SK-N-SH (cell line): ENCODE data around the gene FAAP24.

ENCODE experiments used
- CTCF ChIP-seq: fragments of 200-600 bp; sonication (generic); IDR thresholded peaks from 2 replicates; pipeline ENCODE4 v1.6.1; 2017; ENCODE audit warnings: antibody characterized with exemption, mild to moderate bottlenecking, moderate library complexity
- GABPA ChIP-seq: IDR thresholded peaks from 2 replicates; pipeline ENCODE4 v1.4.0; 2012; ENCODE audit warnings: low read depth, mild to moderate bottlenecking
- POLR2AphosphoS5 ChIP-seq: IDR thresholded peaks from 2 replicates; pipeline ENCODE4 v1.6.1; 2012; ENCODE audit warnings: low read depth, low read length
- USF2 ChIP-seq: fragments of 150-350 bp; IDR thresholded peaks from 2 replicates; pipeline ENCODE4 v1.6.1; 2017; ENCODE audit warnings: antibody characterized with exemption, low read length, low read depth, borderline replicate concordance

GRCh38 chr19:32966750-32967149, 5.3 kb upstream of the FAAP24 start:
- TF ChIP-seq CTCF (no peak), GABPA (no peak), POLR2AphosphoS5 (no peak), USF2 (no peak)
